ENCODE data around the gene PTPRD. TPM values are rescaled to one million over a fixed set of nuclear protein-coding genes. Genes with fewer than 3 reads are reported as not detected.

PTPRD gene
- total RNA-seq, 2 experiments from 2014 or later, result not detected

- no peaks in the 10 kb centered on the region for H3K27me3 Mint-ChIP-seq
- CTCF ChIA-PET, result no interaction called here
- POLR2A ChIA-PET, result no interaction called here
- H3K27ac Mint-ChIP-seq, result no peak overlapping the region
- H3K4me1 Mint-ChIP-seq, result no peaks in the 10 kb centered on the region
- intact Hi-C loops (cut with DNase I, micrococcal nuclease), result no loop called here
- no peaks in the 10 kb centered on the region for H3K36me3 Mint-ChIP-seq (ENCODE audit: low read depth)
- DNase-seq (no peak), ATAC-seq (no peak)
- no peak overlapping the region for H3K4me3 Mint-ChIP-seq
- H3K9me3 Mint-ChIP-seq (ENCODE audit: low read depth), result peaks cover 2% of the 10 kb centered on the region
Measured at GRCh38 chr9:8750639-8751051, 1862.2 kb downstream of the PTPRD start.

- Mint-ChIP-seq H3K27me3 (no peaks in the 10 kb centered on the region), H3K4me1 (no peaks in the 10 kb centered on the region), H3K4me3 (no peak overlapping the region), H3K27ac (no peak overlapping the region), H3K36me3 (ENCODE audit: low read depth) (no peaks in the 10 kb centered on the region), H3K9me3 (ENCODE audit: low read depth) (peaks cover 2% of the 10 kb centered on the region)
- POLR2A ChIA-PET, result no interaction called here
- no peak for DNase-seq
- CTCF ChIA-PET, result interaction anchor here (0.7 kb wide), 1 partner anchor 117 kb away, joined by 3 read pairs; no protein-coding TSS in a partner anchor
- no peak for ATAC-seq
- intact Hi-C loops (cut with DNase I, micrococcal nuclease), result no loop called here
Measured at GRCh38 chr9:8745347-8745746, 1867.5 kb downstream of the PTPRD start.

- Mint-ChIP-seq H3K27me3 (no peaks in the 10 kb centered on the region), H3K4me3 (no peak overlapping the region), H3K36me3 (ENCODE audit: low read depth) (no peaks in the 10 kb centered on the region), H3K9me3 (ENCODE audit: low read depth) (no peaks in the 10 kb centered on the region), H3K4me1 (no peaks in the 10 kb centered on the region), H3K27ac (no peak overlapping the region)
- DNase-seq (no peak), ATAC-seq (no peak)
- intact Hi-C loops (cut with DNase I, micrococcal nuclease), result no loop called here
- CTCF ChIA-PET, result no interaction called here
- POLR2A ChIA-PET, result no interaction called here
Measured at GRCh38 chr9:8738945-8739344, 1873.9 kb downstream of the PTPRD start.

- CTCF ChIA-PET, result no interaction called here
- Mint-ChIP-seq H3K4me1 (no peaks in the 10 kb centered on the region), H3K36me3 (ENCODE audit: low read depth) (no peaks in the 10 kb centered on the region), H3K27me3 (no peaks in the 10 kb centered on the region), H3K9me3 (ENCODE audit: low read depth) (no peaks in the 10 kb centered on the region), H3K4me3 (no peak overlapping the region), H3K27ac (no peak overlapping the region)
- ATAC-seq (no peak), DNase-seq (no peak)
- POLR2A ChIA-PET, result no interaction called here
- intact Hi-C loops (cut with DNase I, micrococcal nuclease), result no loop called here
Measured at GRCh38 chr9:8736805-8737204, 1876.0 kb downstream of the PTPRD start.

- no peaks in the 10 kb centered on the region for H3K36me3 Mint-ChIP-seq (ENCODE audit: low read depth)
- POLR2A ChIA-PET, result no interaction called here
- no peak overlapping the region for H3K27ac Mint-ChIP-seq
- H3K9me3 Mint-ChIP-seq (ENCODE audit: low read depth), result no peaks in the 10 kb centered on the region
- DNase-seq (no peak), ATAC-seq (no peak)
- H3K4me1 Mint-ChIP-seq, result no peaks in the 10 kb centered on the region
- no peak overlapping the region for H3K4me3 Mint-ChIP-seq
- H3K27me3 Mint-ChIP-seq, result no peaks in the 10 kb centered on the region
- intact Hi-C loops (cut with DNase I, micrococcal nuclease), result no loop called here
- CTCF ChIA-PET, result no interaction called here
Measured at GRCh38 chr9:8734760-8735159, 1878.0 kb downstream of the PTPRD start.

- Mint-ChIP-seq H3K27ac (no peak overlapping the region), H3K4me3 (no peak overlapping the region)
- intact Hi-C loops (cut with DNase I, micrococcal nuclease), result no loop called here
Measured at GRCh38 chr9:8733131-8733954, 1879.5 kb downstream of the PTPRD start.

GRCh38 chr9:8732367-8733075, 1880.3 kb downstream of the PTPRD start:
- ChIA-PET POLR2A (no interaction called here), CTCF (no interaction called here)
- Mint-ChIP-seq H3K4me3 (no peak overlapping the region), H3K27me3 (peaks cover 4% of the 10 kb centered on the region), H3K36me3 (ENCODE audit: low read depth) (no peaks in the 10 kb centered on the region), H3K9me3 (ENCODE audit: low read depth) (no peaks in the 10 kb centered on the region), H3K27ac (no peak overlapping the region), H3K4me1 (no peaks in the 10 kb centered on the region)
- ATAC-seq (no peak), DNase-seq (no peak)
- intact Hi-C loops (cut with DNase I, micrococcal nuclease), result no loop called here

More at GRCh38 chr9:8733131-8733954, 1879.5 kb downstream of the PTPRD start:
- Mint-ChIP-seq H3K27me3 (peaks cover 4% of the 10 kb centered on the region), H3K4me1 (no peaks in the 10 kb centered on the region), H3K36me3 (ENCODE audit: low read depth) (no peaks in the 10 kb centered on the region), H3K9me3 (ENCODE audit: low read depth) (no peaks in the 10 kb centered on the region)
- ChIA-PET POLR2A (no interaction called here), CTCF (interaction anchor here (0.6 kb wide), 1 partner anchor 41 kb away, joined by 3 read pairs; no protein-coding TSS in a partner anchor)
- DNase-seq, result no peak
- ATAC-seq, result no peak

- intact Hi-C loops (cut with DNase I, micrococcal nuclease), result no loop called here
- Mint-ChIP-seq H3K9me3 (ENCODE audit: low read depth) (no peaks in the 10 kb centered on the region), H3K27ac (no peak overlapping the region), H3K27me3 (peaks cover 4% of the 10 kb centered on the region), H3K4me1 (no peaks in the 10 kb centered on the region), H3K4me3 (no peak overlapping the region), H3K36me3 (ENCODE audit: low read depth) (no peaks in the 10 kb centered on the region)
- no peak for ATAC-seq
- POLR2A ChIA-PET, result no interaction called here
- no peak for DNase-seq
- CTCF ChIA-PET, result no interaction called here
Measured at GRCh38 chr9:8730618-8731017, 1882.2 kb downstream of the PTPRD start.

- ChIA-PET CTCF (no interaction called here), POLR2A (no interaction called here)
- Mint-ChIP-seq H3K27me3 (peaks cover 4% of the 10 kb centered on the region), H3K36me3 (ENCODE audit: low read depth) (no peaks in the 10 kb centered on the region), H3K9me3 (ENCODE audit: low read depth) (no peaks in the 10 kb centered on the region), H3K4me1 (no peaks in the 10 kb centered on the region), H3K27ac (no peak overlapping the region), H3K4me3 (no peak overlapping the region)
- intact Hi-C loops (cut with DNase I, micrococcal nuclease), result no loop called here
- ATAC-seq (no peak), DNase-seq (no peak)
Measured at GRCh38 chr9:8728910-8729309, 1883.9 kb downstream of the PTPRD start.

- no peaks in the 10 kb centered on the region for H3K36me3 Mint-ChIP-seq (ENCODE audit: low read depth)
- H3K4me3 Mint-ChIP-seq, result no peak overlapping the region
- DNase-seq (no peak), ATAC-seq (no peak)
- H3K4me1 Mint-ChIP-seq, result no peaks in the 10 kb centered on the region
- ChIA-PET POLR2A (no interaction called here), CTCF (no interaction called here)
- intact Hi-C loops (cut with DNase I, micrococcal nuclease), result no loop called here
- H3K9me3 Mint-ChIP-seq (ENCODE audit: low read depth), result no peaks in the 10 kb centered on the region
- no peak overlapping the region for H3K27ac Mint-ChIP-seq
- peaks cover 7% of the 10 kb centered on the region for H3K27me3 Mint-ChIP-seq
Measured at GRCh38 chr9:8727191-8727590, 1885.6 kb downstream of the PTPRD start.

- no peaks in the 10 kb centered on the region for H3K9me3 Mint-ChIP-seq (ENCODE audit: low read depth)
- peaks cover 7% of the 10 kb centered on the region for H3K27me3 Mint-ChIP-seq
- H3K27ac Mint-ChIP-seq, result no peak overlapping the region
- intact Hi-C loops (cut with DNase I, micrococcal nuclease), result no loop called here
- H3K4me1 Mint-ChIP-seq, result no peaks in the 10 kb centered on the region
- no peak for DNase-seq
- no peak overlapping the region for H3K4me3 Mint-ChIP-seq
- no peaks in the 10 kb centered on the region for H3K36me3 Mint-ChIP-seq (ENCODE audit: low read depth)
- ATAC-seq, result no peak
- POLR2A ChIA-PET, result no interaction called here
- CTCF ChIA-PET, result no interaction called here
Measured at GRCh38 chr9:8726692-8727091, 1886.1 kb downstream of the PTPRD start.

- CTCF ChIA-PET, result no interaction called here
- intact Hi-C loops (cut with DNase I, micrococcal nuclease), result no loop called here
- no peaks in the 10 kb centered on the region for H3K36me3 Mint-ChIP-seq (ENCODE audit: low read depth)
Measured at GRCh38 chr9:8725635-8726034, 1887.2 kb downstream of the PTPRD start.

More at GRCh38 chr9:8725635-8726034, 1887.2 kb downstream of the PTPRD start:
- Mint-ChIP-seq H3K27ac (no peak overlapping the region), H3K4me1 (no peaks in the 10 kb centered on the region), H3K9me3 (ENCODE audit: low read depth) (no peaks in the 10 kb centered on the region), H3K27me3 (peaks cover 7% of the 10 kb centered on the region), H3K4me3 (no peak overlapping the region)
- DNase-seq, result no peak
- POLR2A ChIA-PET, result interaction anchor here (0.6 kb wide), 1 partner anchor 67 kb away, joined by 3 read pairs; no protein-coding TSS in a partner anchor
- ATAC-seq, result no peak

Data from activated CD4-positive, alpha-beta T cell treated with anti-CD3 and anti-CD28 coated beads for 36 hours (primary cell).